Hematopoietic multipotent progenitor cell treated with erythropoietin and hydrocortisone succinate and interleukin-3 and kit ligand, for 4 days (in vitro differentiated cells): Measurements from ENCODE around the gene ERO1A.

ENCODE experiments used
- DNase-seq: peaks from one replicate; pipeline ENCODE4 v3.0.0-alpha.2; 2015

The ERO1A gene

DNA sequence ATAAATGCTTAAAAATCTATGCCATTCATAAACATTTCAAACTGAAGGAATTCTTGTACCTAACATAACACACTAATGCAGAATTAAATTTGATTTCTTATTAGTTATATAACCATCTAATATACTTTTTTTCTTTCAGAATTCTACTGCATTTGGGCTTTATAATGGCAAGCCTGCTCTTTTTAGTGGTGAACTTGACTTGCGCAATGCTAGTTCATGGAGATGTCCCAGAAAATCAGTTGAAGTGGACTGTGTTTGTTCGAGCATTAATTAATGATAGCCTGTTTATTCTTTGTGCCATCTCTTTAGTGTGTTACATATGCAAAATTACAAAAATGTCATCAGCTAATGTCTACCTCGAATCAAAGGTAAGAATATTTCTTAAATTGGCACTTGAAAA is 95.4 kb downstream of the ERO1A start:
- no peak for DNase-seq

GRCh38 chr14:52598568-52598967 is 96.8 kb downstream of the ERO1A start:
- DNase-seq = no peak

DNA sequence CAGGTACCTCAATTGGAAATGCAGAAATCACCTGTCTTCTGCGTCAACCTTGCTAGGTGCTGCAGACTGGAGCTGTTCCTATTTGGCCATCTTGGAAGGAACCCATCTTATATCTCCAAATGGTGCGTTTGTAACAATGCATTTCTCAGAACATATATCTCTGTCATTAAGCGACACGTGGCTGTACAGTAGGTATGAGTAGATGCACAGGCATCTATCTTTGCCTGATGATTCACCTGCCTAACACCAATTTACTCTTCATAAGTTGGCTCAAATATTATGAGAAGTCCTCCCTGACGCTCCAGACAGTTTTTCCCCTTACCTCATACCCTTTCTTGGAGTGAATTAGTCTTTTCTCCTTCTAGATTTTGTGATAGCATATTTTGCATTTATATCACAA is 98.5 kb downstream of the ERO1A start:
- DNase-seq = no peak

DNA sequence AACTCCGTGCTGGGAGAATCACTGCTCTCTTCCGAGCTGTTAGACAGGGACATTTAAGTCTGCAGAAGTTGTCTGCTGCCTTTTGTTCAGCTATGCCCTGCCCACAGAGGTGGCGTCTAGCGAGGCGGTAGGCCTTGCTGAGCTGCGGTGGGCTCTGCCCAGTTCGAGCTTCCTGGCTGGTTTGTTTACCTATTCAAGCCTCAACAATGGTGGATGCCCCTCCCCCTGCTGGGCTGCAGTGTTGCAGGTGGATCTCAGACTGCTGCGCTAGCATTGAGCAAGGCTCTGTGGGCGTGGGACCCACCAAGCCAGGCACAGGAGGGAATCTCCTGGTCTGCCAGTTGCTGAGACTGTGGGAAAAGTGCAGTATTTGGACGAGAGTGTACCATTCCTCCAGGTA is 99.0 kb downstream of the ERO1A start:
- no peak for DNase-seq

- DNase-seq = no peak
Measured at GRCh38 chr14:52590318-52590717, 105.0 kb downstream of the ERO1A start.
